ENCODE results near the gene QPRT. TPM values are rescaled to one million over a fixed set of nuclear protein-coding genes. Genes with fewer than 3 reads are reported as not detected.
"Not testable (repeated sequence)": the region's sequence is repeated elsewhere in the genome, so short reads cannot be mapped to it uniquely, and the experiment has no call there.

QPRT gene
- total RNA-seq, 2 donors from 2014 or later: 0.72 to 0.96 TPM

- not testable (repeated sequence) for H3K36me3 Mint-ChIP-seq (ENCODE audit: low read depth); H3K9me3 ChIP-seq (ENCODE audit: control insufficient read depth, low read length, poor library complexity, severe bottlenecking); H3K27me3 Mint-ChIP-seq
- Mint-ChIP-seq H3K4me3 (peak overlapping the region; percentile 66), H3K27ac (peak overlapping the region; percentile 61), H3K4me1 (peaks cover 12% of the 10 kb centered on the region)
- peak; percentile 59 for ATAC-seq
- peak in 1 of 3 donors; percentile 26 for DNase-seq
Measured at GRCh38 chr16:29721167-29721879, 42.3 kb downstream of the QPRT start.

DNA sequence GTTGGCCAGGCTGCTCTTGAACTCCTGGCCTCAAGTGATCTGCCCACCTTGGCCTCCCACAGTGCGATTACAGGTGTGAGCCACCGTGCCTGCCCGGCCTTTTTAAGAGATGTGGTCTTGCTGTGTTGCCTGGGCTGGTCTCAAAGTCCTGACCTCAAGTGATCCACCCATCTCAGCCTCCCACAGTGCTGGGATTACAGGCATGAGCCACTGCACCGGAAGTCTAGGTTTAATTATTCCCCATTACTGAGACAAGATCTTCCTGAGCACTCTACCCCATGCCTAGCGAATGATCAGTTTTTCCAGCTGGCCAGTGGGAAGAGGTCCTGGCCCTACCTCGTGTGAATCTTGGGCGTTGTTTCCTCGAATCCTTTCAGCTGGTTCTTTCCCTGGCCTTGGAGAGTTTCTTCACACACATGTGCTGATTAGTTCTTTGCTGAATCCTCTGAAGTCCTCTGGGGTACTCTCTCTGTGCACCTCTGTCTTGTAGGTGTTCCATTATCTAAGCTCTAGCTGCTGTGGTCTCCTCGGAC, 47.9 kb downstream of the QPRT start:
- no peak overlapping the region for H3K27ac Mint-ChIP-seq
- DNase-seq: no peak
- no peaks in the 10 kb centered on the region for H3K27me3 Mint-ChIP-seq
- ATAC-seq: no peak
- H3K4me3 Mint-ChIP-seq: no peak overlapping the region
- H3K9me3 ChIP-seq (ENCODE audit: control insufficient read depth, low read length, poor library complexity, severe bottlenecking): no peaks in the 10 kb centered on the region
- H3K36me3 Mint-ChIP-seq (ENCODE audit: low read depth): no peaks in the 10 kb centered on the region
- peaks cover 12% of the 10 kb centered on the region for H3K4me1 Mint-ChIP-seq

DNA sequence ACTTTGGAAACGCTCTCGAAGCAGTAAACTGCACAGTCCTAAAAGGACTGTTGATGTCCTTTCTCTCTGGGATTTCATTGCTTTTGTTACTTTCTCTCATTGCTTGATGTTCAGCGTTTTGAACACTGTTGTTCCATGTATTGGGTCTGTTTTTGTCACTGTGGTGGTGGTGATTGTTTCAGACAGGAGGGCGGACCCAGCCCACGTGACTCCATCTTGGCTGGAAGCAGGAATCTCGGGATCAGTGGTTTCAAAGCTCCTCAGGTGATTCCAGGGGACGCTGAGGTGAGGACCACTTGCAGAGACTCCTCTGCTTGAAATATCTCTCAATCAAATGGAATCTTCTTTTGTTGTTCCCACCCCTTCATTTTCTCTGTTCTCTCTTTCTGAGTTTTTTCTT, 48.5 kb downstream of the QPRT start:
- Mint-ChIP-seq H3K4me3 (no peak overlapping the region), H3K27ac (peak overlapping the region; percentile 49), H3K27me3 (no peaks in the 10 kb centered on the region), H3K4me1 (peaks cover 13% of the 10 kb centered on the region), H3K36me3 (ENCODE audit: low read depth) (no peaks in the 10 kb centered on the region)
- no peaks in the 10 kb centered on the region for H3K9me3 ChIP-seq (ENCODE audit: control insufficient read depth, low read length, poor library complexity, severe bottlenecking)
- ATAC-seq (no peak), DNase-seq (no peak)

DNA sequence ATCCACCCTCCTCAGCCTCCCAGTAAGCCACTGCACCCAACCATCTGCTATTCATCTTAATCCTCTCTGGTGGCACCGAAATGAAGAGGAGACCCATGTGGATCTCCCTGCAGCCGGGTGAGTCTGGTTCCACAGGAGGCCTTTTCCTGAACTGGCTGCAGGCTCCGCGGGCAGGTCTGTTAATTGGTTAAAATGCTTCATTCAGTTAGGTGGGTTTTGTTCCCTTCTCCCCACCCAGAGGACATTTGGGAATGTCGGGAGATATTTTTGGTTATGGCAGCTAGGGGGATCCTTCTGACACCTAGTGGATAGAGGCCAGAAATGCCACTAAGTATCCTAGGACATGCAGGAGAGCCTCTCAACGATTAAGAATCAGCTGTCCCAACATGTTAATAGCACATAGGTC, 50.1 kb downstream of the QPRT start:
- Mint-ChIP-seq H3K4me3 (no peak overlapping the region), H3K4me1 (peaks cover 12% of the 10 kb centered on the region), H3K36me3 (ENCODE audit: low read depth) (no peaks in the 10 kb centered on the region), H3K27ac (no peak overlapping the region), H3K27me3 (no peaks in the 10 kb centered on the region)
- ATAC-seq: no peak
- H3K9me3 ChIP-seq (ENCODE audit: control insufficient read depth, low read length, poor library complexity, severe bottlenecking): no peaks in the 10 kb centered on the region
- no peak for DNase-seq

GRCh38 chr16:29730649-29731048, 51.7 kb downstream of the QPRT start:
- no peaks in the 10 kb centered on the region for H3K9me3 ChIP-seq (ENCODE audit: control insufficient read depth, low read length, poor library complexity, severe bottlenecking)
- Mint-ChIP-seq H3K4me1 (peaks cover 14% of the 10 kb centered on the region), H3K27ac (no peak overlapping the region), H3K36me3 (ENCODE audit: low read depth) (peaks cover 1% of the 10 kb centered on the region), H3K27me3 (no peaks in the 10 kb centered on the region), H3K4me3 (no peak overlapping the region)
- DNase-seq (no peak), ATAC-seq (no peak)

GRCh38 chr16:29731768-29732601, 53.0 kb downstream of the QPRT start:
- Mint-ChIP-seq H3K4me1 (peaks cover 24% of the 10 kb centered on the region), H3K27ac (peak overlapping the region; percentile 75)
- H3K4me3 Mint-ChIP-seq; H3K9me3 ChIP-seq (ENCODE audit: control insufficient read depth, low read length, poor library complexity, severe bottlenecking); H3K36me3 Mint-ChIP-seq (ENCODE audit: low read depth); H3K27me3 Mint-ChIP-seq; DNase-seq: not testable (repeated sequence)
- ATAC-seq: peak; percentile 75

DNA sequence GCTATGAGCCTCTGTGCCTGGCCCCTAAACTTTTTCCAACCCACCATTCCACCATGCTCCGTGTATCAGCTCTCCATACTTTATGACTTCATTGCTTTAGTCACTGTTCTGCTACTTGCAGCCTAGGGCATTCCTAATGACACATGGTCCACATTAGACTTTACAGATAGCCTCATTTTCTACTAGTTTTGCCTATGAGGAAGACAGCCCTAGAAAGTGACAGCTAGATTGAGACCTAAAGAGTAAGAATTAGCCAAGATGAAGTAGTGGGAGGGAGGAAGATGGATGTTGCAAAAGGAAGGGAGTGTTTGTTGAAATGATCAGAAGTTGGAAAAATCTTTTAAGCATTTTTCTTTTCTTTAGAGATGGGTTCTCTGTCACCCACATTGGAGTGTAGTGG, 55.8 kb downstream of the QPRT start:
- DNase-seq: no peak
- Mint-ChIP-seq H3K27me3 (no peaks in the 10 kb centered on the region), H3K36me3 (ENCODE audit: low read depth) (peaks cover 3% of the 10 kb centered on the region), H3K4me1 (peaks cover 38% of the 10 kb centered on the region), H3K27ac (peak overlapping the region; percentile 10), H3K4me3 (no peak overlapping the region)
- no peaks in the 10 kb centered on the region for H3K9me3 ChIP-seq (ENCODE audit: control insufficient read depth, low read length, poor library complexity, severe bottlenecking)
- ATAC-seq: no peak

DNA sequence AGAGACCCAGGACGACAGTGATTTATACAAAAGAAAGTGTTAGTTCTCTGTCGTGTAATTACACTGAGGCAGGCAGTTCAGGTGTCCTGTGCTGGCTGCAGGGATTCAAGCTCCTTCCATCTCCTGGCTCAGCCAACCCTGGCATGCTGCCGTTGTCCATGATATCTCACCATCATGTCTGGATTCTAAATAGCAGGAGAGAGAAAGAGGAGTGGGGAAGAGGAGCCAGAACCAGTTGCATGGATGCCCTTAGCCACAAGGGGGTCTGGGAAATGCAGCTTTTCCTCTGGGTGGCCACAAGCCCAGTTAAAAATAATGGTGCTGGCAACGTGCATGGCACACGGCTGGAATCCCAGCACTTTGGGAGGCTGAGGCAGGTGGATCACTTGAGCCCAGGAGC, 57.1 kb downstream of the QPRT start:
- peaks cover 51% of the 10 kb centered on the region for H3K4me1 Mint-ChIP-seq
- H3K4me3 Mint-ChIP-seq: peak overlapping the region; percentile 67
- H3K27me3 Mint-ChIP-seq: no peaks in the 10 kb centered on the region
- H3K27ac Mint-ChIP-seq: peak overlapping the region; percentile 100
- no peak for ATAC-seq
- no peak for DNase-seq
- peaks cover 8% of the 10 kb centered on the region for H3K36me3 Mint-ChIP-seq (ENCODE audit: low read depth)
- no peaks in the 10 kb centered on the region for H3K9me3 ChIP-seq (ENCODE audit: control insufficient read depth, low read length, poor library complexity, severe bottlenecking)

DNA sequence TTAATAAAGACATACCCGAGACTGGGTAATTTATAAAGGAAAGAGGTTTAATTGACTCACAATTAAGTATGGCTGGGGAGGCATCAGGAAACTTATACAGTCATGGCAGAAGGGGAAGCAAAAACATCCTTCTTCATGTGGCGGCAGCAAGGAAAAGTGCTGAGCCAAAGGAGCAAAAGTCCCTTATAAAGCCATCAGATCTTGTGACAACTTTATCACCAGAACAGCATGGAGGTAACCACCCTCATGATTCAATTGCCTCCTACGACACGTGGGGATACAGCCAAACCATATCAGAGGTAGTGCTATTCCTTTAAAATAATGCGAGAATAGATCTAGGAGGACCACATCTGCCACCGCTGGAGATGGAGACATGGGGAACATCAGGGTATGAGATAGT, 57.8 kb downstream of the QPRT start:
- Mint-ChIP-seq H3K36me3 (ENCODE audit: low read depth) (peaks cover 13% of the 10 kb centered on the region), H3K27ac (peak overlapping the region; percentile 100), H3K4me3 (peak overlapping the region; percentile 49), H3K4me1 (peaks cover 58% of the 10 kb centered on the region), H3K27me3 (no peaks in the 10 kb centered on the region)
- ATAC-seq (no peak), DNase-seq (no peak)
- no peaks in the 10 kb centered on the region for H3K9me3 ChIP-seq (ENCODE audit: control insufficient read depth, low read length, poor library complexity, severe bottlenecking)

- Mint-ChIP-seq H3K4me3 (peak overlapping the region; percentile 61), H3K36me3 (ENCODE audit: low read depth) (peaks cover 13% of the 10 kb centered on the region), H3K27ac (peak overlapping the region; percentile 100), H3K4me1 (peaks cover 60% of the 10 kb centered on the region), H3K27me3 (no peaks in the 10 kb centered on the region)
- DNase-seq (no peak), ATAC-seq (no peak)
- no peaks in the 10 kb centered on the region for H3K9me3 ChIP-seq (ENCODE audit: control insufficient read depth, low read length, poor library complexity, severe bottlenecking)
Measured at GRCh38 chr16:29737713-29738112, 58.7 kb downstream of the QPRT start.

DNA sequence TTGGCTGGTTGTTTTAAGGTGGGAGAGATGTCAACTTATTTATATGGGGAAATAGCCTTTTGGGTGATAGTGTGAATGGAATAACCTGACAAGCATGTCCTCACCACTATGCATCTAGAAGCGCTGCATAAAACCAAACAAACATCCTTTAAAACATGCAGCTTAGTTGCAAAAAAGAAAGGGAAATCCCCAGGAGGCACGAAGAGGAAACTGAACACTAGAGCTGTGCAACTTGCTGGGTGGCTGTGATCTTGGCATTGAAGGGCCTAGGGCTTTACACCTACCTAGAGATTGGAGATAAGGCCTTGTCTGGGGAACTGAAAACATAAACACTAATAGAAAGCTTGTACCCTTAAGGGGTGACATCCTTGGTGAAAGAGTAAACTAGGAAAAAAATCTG, 59.5 kb downstream of the QPRT start:
- Mint-ChIP-seq H3K36me3 (ENCODE audit: low read depth) (peaks cover 13% of the 10 kb centered on the region), H3K4me1 (peaks cover 64% of the 10 kb centered on the region)

DNA sequence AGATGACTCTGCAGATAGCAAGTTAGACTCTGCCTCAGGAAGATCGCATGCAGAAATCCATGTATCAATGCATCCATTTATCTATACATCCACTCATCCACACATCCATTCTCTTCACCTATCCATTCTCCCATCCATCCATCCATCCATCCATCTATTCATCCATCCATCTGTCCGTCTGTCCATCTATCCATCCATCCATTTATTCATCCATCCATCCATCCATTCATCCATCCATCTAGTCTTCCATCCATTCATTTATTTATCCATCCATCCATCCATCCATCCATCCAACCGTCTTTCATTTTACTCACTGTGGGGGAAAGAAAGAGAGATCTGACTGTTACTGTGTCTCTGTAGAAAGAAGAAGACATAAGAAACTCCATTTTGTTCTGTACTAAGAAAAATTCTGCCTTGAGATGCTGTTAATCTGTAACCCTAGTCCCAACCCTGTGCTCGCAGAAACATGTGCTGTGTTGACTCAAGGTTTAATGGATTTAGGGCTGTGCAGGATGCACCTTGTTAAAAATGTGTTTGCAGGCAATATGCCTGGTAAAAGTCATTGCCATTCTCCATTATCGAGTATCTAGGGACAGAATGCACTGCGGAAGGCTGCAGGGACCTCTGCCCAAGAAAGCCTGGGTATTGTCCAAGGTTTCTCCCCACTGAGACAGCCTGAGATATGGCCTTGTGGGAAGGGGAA, 61.1 kb downstream of the QPRT start:
- DNase-seq; H3K9me3 ChIP-seq (ENCODE audit: control insufficient read depth, low read length, poor library complexity, severe bottlenecking); ATAC-seq; H3K27me3 Mint-ChIP-seq: not testable (repeated sequence)
- Mint-ChIP-seq H3K36me3 (ENCODE audit: low read depth) (peaks cover 17% of the 10 kb centered on the region), H3K27ac (peak overlapping the region; percentile 100), H3K4me3 (peak overlapping the region; percentile 69), H3K4me1 (peaks cover 70% of the 10 kb centered on the region)

More for the DNA sequence above, 59.5 kb downstream of the QPRT start:
- no peaks in the 10 kb centered on the region for H3K27me3 Mint-ChIP-seq
- H3K27ac Mint-ChIP-seq: peak overlapping the region; percentile 100
- peak overlapping the region; percentile 61 for H3K4me3 Mint-ChIP-seq
- H3K9me3 ChIP-seq (ENCODE audit: control insufficient read depth, low read length, poor library complexity, severe bottlenecking): no peaks in the 10 kb centered on the region
- ATAC-seq (peak; percentile 91), DNase-seq (peak in 2 of 3 donors; percentile 37 to 39)

- not testable (repeated sequence) for ATAC-seq; H3K27me3 Mint-ChIP-seq; H3K9me3 ChIP-seq (ENCODE audit: control insufficient read depth, low read length, poor library complexity, severe bottlenecking); DNase-seq
- Mint-ChIP-seq H3K4me3 (peak overlapping the region; percentile 69), H3K4me1 (peaks cover 68% of the 10 kb centered on the region), H3K27ac (peak overlapping the region; percentile 100), H3K36me3 (ENCODE audit: low read depth) (peaks cover 16% of the 10 kb centered on the region)
Measured at GRCh38 chr16:29740630-29741015, 61.6 kb downstream of the QPRT start.
